HepG2 (cell line): ENCODE measurements around the gene SRSF3. TPM values are rescaled to one million over a fixed set of nuclear protein-coding genes. Genes with fewer than 3 reads are reported as not detected.

Experiments used
- CBFB ChIP-seq: sonication (generic); formaldehyde crosslinking; IDR thresholded peaks from 2 replicates; pipeline ENCODE4 v1.4.0; 2020; ENCODE audit warnings: missing genetic modification reagents
- ZNF713 ChIP-seq: sonication (generic); formaldehyde crosslinking; IDR thresholded peaks from 2 replicates; pipeline ENCODE4 v1.4.0; 2020; ENCODE audit warnings: mild to moderate bottlenecking, missing genetic modification reagents
- polyA plus RNA-seq, 8 experiments: library from polyadenylated mRNA; depleted of rRNA in 3 of 8; stranded (reverse) in 7 of 8; unstranded in 1 of 8; fragments of >200 nt; fragmentation: Illumina TruSeq in 4 of 8; extraction: Trizol in 4 of 8; gene quantifications; 2 replicates each; pipeline versions ENCODE4 v1.2.1 to v1.2.3, GENCODE V29; 2011 to 2016; ENCODE audit warnings: low read depth in 4 of 8, missing spikeins in 1 of 8, mixed read lengths in 1 of 8; ENCODE audit not compliant: insufficient read depth in 1 of 8
- total RNA-seq, 5 experiments: library from RNA; depleted of rRNA; stranded (reverse); fragments of >200 nt; fragmentation: Illumina TruSeq; extraction: Trizol; gene quantifications; 2 replicates each; pipeline ENCODE4 v1.2.3, GENCODE V29; 2016; ENCODE audit warnings: low read depth in 1 of 5
- TF ChIP-seq, protein P1 (sequence below): sonication (generic); formaldehyde crosslinking; IDR thresholded peaks from 2 replicates; pipeline ENCODE4 v1.5.0; 2020; ENCODE audit warnings: mild to moderate bottlenecking, missing genetic modification reagents, borderline replicate concordance

SRSF3 gene
- total and polyA plus RNA-seq, 2 of the 13 experiments (the other 11 are each of a cell fraction or from before 2014, with no cell fraction given) = 206 to 684 TPM

- TF ChIP-seq, protein P1, sequence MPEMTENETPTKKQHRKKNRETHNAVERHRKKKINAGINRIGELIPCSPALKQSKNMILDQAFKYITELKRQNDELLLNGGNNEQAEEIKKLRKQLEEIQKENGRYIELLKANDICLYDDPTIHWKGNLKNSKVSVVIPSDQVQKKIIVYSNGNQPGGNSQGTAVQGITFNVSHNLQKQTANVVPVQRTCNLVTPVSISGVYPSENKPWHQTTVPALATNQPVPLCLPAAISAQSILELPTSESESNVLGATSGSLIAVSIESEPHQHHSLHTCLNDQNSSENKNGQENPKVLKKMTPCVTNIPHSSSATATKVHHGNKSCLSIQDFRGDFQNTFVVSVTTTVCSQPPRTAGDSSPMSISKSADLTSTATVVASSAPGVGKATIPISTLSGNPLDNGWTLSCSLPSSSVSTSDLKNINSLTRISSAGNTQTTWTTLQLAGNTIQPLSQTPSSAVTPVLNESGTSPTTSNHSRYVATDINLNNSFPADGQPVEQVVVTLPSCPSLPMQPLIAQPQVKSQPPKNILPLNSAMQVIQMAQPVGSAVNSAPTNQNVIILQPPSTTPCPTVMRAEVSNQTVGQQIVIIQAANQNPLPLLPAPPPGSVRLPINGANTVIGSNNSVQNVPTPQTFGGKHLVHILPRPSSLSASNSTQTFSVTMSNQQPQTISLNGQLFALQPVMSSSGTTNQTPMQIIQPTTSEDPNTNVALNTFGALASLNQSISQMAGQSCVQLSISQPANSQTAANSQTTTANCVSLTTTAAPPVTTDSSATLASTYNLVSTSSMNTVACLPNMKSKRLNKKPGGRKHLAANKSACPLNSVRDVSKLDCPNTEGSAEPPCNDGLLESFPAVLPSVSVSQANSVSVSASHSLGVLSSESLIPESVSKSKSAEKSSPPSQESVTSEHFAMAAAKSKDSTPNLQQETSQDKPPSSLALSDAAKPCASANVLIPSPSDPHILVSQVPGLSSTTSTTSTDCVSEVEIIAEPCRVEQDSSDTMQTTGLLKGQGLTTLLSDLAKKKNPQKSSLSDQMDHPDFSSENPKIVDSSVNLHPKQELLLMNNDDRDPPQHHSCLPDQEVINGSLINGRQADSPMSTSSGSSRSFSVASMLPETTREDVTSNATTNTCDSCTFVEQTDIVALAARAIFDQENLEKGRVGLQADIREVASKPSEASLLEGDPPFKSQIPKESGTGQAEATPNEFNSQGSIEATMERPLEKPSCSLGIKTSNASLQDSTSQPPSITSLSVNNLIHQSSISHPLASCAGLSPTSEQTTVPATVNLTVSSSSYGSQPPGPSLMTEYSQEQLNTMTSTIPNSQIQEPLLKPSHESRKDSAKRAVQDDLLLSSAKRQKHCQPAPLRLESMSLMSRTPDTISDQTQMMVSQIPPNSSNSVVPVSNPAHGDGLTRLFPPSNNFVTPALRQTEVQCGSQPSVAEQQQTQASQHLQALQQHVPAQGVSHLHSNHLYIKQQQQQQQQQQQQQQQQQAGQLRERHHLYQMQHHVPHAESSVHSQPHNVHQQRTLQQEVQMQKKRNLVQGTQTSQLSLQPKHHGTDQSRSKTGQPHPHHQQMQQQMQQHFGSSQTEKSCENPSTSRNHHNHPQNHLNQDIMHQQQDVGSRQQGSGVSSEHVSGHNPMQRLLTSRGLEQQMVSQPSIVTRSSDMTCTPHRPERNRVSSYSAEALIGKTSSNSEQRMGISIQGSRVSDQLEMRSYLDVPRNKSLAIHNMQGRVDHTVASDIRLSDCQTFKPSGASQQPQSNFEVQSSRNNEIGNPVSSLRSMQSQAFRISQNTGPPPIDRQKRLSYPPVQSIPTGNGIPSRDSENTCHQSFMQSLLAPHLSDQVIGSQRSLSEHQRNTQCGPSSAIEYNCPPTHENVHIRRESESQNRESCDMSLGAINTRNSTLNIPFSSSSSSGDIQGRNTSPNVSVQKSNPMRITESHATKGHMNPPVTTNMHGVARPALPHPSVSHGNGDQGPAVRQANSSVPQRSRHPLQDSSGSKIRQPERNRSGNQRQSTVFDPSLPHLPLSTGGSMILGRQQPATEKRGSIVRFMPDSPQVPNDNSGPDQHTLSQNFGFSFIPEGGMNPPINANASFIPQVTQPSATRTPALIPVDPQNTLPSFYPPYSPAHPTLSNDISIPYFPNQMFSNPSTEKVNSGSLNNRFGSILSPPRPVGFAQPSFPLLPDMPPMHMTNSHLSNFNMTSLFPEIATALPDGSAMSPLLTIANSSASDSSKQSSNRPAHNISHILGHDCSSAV (CRISPR knock-in tag) = 0 out of 2 replicates have a peak, but pooled peaks have one; percentile 25
- no peak for TF ChIP-seq CBFB (CRISPR knock-in tag)
- TF ChIP-seq ZNF713 = 0 out of 2 replicates have a peak, but pooled peaks have one; percentile 10
These were observed 47.7 kb upstream of the SRSF3 start (continued) for GRCh38 chr6:36546308-36546919.
